CMK (cell line): ENCODE data around the gene MDFIC.
"Not testable (repeated sequence)": the region's sequence is repeated elsewhere in the genome, so short reads cannot be mapped to it uniquely, and the experiment has no call there.

Experiments
- DNase-seq: peaks from one replicate; pipeline ENCODE4 v3.0.0-alpha.2; 2010; ENCODE audit warnings: low read depth

Gene MDFIC, protein sequence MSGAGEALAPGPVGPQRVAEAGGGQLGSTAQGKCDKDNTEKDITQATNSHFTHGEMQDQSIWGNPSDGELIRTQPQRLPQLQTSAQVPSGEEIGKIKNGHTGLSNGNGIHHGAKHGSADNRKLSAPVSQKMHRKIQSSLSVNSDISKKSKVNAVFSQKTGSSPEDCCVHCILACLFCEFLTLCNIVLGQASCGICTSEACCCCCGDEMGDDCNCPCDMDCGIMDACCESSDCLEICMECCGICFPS

DNA sequence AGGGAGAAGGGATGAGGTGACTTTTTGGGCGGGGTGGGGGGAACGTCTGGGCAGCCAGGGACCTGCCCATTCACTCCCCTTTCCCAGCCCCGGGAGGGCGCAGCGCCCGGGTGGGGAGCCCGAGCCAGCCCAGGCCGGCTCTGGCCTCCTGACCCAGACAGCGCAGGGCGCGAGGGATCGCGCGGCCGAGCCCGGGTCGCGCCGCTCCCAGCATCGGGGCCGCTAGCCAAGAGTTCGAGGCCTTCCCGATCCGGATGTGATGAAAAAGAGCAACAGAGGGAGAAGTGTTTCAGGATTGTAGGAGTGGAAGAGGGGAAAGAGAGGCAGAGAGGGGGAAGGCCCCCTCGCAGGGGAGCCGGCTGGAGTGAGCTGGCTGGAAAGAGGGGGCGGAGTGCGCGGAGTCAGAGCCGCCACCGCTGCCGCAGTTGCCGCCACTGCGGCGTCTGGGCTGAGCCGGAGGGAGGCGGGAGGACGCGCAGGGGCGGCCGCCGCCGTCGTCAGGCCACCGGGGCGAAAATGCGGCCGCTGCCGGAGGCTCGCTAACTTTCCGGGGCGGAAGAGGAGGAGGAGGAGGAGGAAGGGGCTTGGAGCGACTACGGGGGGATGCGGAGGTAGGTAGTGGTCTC is at the start of gene MDFIC:
TSS of gene MDFIC (plus strand) at position 69 of the 626 bp plus-strand sequence. CDS start 940 bp downstream, outside the sequence.
- no peak for DNase-seq

- DNase-seq, result no peak
These were observed 47.7 kb upstream of the MDFIC start for GRCh38 chr7:114874170-114874569.

DNA sequence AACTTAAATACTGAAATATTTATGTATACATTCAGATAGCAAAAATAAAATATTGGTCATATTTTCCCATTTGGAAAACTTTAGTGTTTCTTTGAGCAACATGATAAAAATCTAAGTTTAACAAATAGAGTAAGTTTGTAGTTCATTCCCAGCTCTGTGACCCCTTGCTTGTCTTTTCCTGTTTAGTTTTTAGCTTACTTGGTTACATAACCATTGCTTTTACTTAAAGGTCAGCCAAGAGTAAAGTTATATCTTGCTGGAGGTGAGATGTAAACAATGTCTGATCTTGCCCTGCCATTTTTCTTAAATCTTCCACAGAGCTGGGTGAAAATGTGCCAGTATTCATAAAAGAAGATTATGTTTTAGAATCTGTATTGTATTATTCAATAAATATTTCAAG is 46.7 kb upstream of the MDFIC start:
- DNase-seq, result no peak

GRCh38 chr7:114879554-114879953 is 42.3 kb upstream of the MDFIC start:
- no peak for DNase-seq

GRCh38 chr7:114885836-114886235 is 36.1 kb upstream of the MDFIC start:
- DNase-seq, result no peak

DNA sequence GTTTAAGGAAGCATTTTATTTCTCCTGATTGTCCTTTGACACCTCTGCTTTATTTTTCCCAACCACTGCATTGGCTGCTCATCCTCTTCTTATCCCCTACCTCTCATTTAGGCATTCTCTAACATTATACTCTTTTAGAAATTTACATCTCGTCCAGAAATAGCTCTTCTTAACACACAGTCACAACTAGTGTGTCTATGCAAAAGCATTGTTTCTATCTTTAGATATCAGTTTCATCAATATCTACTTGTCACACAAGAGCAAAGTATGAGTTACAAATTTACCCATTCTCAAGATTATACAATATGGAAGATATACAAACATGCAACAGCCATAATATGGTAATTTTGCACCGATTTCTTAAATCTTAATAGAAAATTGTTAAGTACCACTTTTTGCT is 35.7 kb upstream of the MDFIC start:
- DNase-seq, result no peak

DNA sequence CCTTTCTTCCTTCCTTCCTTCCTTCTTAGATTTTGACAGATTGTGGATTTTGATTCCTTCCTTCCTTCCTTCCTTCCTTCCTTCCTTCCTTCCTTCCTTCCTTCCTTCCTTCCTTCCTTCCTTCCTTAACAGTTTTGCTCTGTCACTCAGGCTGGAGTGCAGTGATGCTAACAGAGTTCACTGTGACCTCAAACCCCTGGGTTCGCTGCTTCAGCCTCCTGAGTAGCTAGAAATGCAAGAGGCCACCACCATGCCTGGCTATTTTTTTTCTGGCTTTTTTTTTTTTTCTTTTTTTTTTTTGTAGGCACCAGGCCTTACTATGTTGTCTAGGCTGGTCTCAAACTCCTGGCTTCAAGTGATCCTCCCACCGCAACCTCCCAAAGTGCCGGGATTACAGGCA is 32.8 kb upstream of the MDFIC start:
- not testable (repeated sequence) for DNase-seq

DNA sequence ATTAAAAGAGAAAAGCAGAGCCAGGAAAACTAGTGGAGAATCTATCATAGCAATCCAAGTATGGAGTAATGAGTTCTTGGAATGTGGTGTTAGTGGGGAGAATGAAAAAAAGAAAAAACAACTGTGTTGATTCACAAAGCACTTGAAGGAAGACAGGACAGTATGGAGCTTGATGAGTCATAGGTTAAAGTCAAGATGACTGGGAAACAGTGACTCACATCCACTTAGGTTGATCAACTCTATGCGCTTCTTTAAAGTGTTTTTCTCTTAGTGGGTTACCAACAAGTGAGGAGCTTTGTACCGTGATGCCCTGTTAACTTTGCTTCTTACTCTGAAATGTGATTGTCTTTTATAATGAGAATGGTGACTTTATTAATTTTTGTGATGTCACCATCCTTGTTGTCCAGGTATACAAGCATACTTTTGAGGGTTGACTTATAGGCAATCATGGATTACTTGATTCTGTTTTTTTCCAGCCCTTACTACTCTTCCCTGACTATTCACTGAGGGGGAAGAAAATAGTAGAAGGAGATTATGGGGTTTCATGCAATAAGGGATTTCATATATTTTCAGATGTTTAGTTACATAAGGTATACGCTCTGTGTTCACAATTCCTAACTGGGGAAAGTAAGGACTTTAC is 32.1 kb upstream of the MDFIC start:
- DNase-seq, result no peak

DNA sequence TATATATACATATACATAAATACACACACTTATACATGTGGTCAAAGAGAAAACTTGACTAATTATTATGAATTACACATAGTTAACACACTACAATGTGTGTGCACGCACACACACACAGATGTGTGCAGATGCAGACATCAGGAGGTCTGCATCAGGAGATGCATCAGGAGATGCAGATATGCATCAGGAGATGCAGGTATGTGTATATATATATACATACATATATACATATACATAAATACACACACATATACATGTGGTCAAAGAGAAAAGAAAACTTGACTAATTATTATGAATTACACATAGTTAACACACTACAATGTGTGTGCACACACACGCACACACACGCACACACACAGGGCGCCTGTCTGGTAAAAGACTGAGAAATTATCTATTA is 31.3 kb upstream of the MDFIC start:
- no peak for DNase-seq

DNA sequence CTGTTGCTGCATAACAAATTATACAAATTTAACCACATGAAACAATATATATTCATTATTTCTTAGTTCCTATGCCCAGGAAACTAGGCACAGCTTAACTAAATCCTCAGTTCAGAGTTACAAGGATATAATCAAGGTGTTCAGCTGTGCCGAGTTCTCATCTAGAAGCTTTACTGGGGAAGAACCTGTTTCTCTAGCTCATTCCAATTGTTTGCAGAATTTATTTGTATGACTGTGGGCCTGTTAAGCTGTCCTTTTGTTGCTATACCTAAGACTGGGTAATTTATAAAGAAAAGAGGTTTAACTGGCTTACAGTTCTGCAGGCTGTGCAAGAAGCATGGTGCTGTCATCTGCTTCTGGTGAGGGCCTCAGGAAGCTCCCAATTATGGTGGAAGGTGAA is 21.8 kb upstream of the MDFIC start:
- DNase-seq, result no peak

GRCh38 chr7:114901771-114902170 is 20.1 kb upstream of the MDFIC start:
- DNase-seq, result no peak

DNA sequence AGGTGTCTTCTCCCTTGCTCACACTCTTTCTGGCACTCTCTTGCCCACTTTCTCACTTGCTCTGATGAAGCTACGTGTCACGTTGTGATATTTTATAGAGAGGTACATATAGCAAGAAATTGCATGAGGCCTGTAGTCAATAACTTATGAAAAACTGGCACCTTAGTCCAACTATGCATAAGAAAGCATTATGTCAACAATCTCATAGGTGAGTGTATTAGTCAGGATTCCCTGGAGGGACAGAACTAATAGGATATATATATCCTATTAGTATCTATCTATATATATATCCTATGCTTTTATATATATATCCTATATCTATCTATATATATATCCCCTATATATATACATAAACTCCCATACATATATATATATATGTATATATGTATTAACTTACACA is 18.8 kb upstream of the MDFIC start:
- DNase-seq, result no peak

DNA sequence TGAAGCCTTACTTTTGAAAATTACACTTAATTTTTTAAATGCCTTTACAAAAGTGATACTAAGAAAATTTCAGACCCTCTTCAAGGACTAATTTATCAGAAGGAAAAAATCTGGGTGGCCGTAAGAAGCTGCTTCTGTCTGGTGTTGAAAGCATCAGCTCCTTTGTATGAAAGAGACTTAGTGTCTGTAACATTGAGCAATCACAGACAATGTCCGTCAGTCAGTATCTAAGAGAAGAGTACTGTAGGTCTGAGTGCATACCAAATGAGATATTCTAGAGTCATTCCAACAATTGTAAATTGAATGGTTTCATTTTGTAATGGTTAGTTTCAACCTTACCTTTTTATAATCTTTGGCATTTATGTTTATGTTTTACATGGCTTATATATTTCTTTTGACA is 11.1 kb upstream of the MDFIC start:
- DNase-seq, result no peak

DNA sequence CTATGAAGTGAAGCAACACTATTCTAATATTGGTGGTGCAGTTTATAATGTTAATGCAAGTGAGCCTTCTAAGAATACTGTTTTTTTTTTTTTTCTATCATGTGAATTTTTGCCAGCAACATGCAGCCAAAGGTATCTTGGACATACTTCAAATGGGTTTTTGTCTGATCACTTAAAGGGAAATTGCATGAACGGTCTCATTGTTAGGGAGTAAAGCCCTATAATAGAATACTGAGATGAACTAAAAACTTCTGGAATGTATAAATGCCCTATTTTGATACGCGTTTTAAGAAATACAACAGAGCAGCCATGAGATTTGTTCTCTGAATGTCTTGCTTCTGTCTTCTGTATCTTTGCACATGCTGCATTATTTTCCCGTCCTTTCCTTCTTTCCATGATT is 10.5 kb upstream of the MDFIC start:
- no peak for DNase-seq

DNA sequence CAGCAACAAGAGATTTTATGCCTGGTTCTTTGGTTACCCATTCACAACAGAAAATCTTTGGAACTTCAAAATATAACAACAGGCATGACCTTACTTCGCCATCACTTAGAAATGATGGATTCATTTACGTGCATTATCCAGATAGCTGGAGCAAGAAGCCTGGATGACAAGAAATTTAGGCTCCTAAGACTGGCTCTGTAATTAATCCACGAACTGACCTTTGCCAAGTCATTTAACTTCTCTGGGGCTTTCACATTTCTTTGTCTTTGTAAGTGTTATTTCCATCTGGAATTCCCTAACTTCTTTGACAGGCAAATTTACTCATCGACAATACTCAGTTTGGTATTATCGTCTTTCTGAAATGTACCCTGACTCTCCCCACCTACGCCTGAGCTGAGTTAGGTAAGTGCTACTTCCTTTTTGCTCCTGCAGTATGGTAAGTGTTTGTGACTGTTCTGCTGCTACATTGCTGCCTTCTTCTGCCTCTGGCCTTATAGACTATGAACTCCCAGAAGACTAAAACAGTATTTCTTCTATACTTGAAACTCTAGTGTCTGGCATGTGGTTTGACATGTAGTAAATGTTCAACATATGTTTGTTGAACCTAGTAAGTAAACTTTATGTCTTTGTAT is 5.5 kb upstream of the MDFIC start:
- no peak for DNase-seq

DNA sequence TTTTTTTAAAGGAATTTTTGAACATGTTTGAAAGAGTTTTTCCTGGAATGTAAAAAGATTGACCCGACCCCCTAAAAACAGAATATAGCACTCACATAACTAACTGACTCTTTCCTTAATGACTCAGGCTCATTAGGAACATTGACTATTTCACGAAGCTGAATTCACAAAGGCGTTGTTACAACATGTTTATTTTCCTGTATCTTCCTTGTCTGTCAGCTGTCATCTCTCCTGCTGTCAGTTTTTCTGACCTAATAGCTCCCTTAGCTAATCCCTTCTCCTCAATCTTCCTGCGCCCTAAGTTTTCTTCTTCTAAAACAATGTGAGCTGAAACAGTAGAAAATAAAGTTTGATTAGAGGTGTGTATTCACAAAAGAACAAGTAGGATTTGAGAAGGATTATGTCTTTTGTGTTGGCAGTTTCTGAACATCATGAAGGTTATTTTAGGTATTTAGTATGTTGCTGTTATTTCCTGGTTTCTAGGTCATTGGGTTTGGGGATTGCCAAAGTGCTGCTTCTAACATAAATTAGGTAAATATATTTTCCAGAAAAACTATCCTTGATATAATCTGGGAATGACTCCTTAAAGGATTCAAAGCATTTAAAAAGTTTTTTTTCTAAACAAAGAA is 4.6 kb upstream of the MDFIC start:
- DNase-seq, result no peak

DNA sequence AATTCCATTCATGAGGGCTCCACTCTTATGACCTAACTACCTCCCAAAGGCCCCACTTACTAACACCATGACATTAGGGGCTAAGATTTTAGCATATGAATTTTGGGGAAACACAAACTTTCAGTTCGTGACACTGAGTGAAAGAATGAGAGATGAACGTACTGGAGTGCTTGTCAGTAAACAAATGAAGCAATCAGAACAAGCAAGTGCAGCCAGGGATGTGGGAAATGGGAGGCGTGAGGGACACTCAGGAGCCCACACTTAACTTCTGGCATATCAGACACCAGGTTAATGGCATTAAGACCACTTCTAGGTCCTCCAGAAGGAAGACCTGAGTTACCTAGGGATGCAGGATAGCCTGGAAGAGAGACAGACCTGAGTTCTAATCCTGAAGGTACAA is 2.3 kb upstream of the MDFIC start:
- DNase-seq, result no peak

GRCh38 chr7:114921631-114922025 is 266 bp upstream of the MDFIC start:
- DNase-seq, result no peak

DNA sequence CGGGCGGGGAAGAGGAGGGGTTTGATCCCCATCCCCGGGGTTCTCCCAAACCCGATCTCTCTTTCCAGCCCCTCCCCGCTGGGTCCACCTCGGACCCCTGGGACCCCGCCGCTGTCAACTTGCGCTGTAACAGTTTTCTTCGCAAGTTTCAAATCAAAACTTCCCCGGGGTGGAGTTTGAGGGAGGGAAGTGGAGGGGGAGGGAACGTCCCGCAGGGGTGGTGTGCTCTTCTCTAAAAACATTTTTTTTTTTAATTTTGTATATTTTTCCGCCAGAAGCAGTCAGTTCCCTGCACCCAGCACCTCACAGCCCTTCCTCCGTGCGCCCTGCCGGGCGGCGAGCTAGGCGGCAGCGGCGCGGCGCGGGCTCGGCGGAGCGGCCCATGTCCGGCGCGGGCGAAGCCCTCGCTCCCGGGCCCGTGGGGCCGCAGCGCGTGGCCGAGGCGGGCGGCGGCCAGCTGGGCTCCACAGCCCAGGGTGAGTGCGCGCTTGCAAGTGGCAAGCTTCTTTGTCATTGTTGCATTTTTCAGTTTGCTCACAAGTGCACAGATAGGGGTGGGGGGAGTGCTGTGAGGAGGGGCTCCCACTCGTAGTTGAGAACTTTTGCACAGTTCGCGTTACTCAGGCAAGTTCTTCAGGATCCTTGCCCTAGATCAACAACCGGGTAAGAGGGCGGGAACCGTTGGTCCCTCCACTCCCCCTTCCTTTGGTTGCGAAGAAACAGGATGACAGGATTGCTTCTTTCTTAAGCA is 933 bp downstream of the MDFIC start:
- DNase-seq, result no peak

GRCh38 chr7:114923403-114923713 is 1.5 kb downstream of the MDFIC start:
- DNase-seq, result no peak

- DNase-seq, result no peak
These were observed 2.3 kb downstream of the MDFIC start for GRCh38 chr7:114924038-114924712.

- DNase-seq, result no peak
These were observed 3.5 kb downstream of the MDFIC start for GRCh38 chr7:114925434-114925833.
